ENCODE data around the gene MRPS26. TPM values are rescaled to one million over a fixed set of nuclear protein-coding genes. Genes with fewer than 3 reads are reported as not detected.

Gene MRPS26
- total RNA-seq (2021; ENCODE audit: unreplicated experiment) (84.3 TPM), Bru-seq, nascent RNA (percentile 88 among the genes with signal in this experiment), BruChase-seq, experiment 1, labeled RNA remaining after a 6-hour chase (percentile 93 among the genes with signal in this experiment), BruChase-seq, experiment 2, labeled RNA remaining after a 2-hour chase (percentile 96 among the genes with signal in this experiment)
- polyA plus RNA-seq (2012): 82.6 and 82.7 TPM in 2 replicates
- long read RNA-seq, transcript MRPS26-201 (4 exons, 1,127 nt): major isoform, 133 of 170 reads
- long read RNA-seq, partial matches to known transcripts: 25 of 170 reads
- long read RNA-seq, other reads (novel, unspliced or antisense): 12 of 170 reads

DNA sequence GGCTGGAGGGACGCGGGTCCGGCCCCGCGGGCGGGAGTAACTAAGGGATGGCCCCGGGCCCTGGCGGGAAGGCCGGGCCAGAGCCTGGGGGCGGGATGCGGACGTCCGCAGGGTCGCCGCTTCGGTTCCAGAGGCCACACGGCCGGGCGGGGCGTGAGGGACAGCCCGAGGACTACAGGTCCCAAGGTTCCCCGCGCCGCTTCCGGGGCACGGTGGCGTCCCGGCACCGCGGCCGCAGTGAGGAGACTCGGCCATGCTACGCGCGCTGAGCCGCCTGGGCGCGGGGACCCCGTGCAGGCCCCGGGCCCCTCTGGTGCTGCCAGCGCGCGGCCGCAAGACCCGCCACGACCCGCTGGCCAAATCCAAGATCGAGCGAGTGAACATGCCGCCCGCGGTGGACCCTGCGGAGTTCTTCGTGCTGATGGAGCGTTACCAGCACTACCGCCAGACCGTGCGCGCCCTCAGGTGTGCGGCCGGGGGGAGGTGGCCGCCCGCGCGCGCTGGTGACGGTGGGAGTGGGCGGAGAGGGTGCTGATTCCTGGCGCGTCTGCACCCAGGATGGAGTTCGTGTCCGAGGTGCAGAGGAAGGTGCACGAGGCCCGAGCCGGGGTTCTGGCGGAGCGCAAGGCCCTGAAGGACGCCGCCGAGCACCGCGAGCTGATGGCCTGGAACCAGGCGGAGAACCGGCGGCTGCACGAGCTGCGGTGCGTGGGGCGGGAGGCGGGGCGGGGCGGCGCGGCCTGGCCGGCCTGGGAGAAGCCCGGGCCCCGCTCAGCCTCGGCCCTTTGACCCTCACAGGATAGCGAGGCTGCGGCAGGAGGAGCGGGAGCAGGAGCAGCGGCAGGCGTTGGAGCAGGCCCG lies at the start of gene MRPS26:
Gene MRPS26 (plus strand): TSS at position 237 of the 861 bp plus-strand sequence. CDS start 17 bp downstream, at position 254.
- H3K4me3 ChIP-seq (replicated peaks in 1 of 2; ENCODE audit: low read depth in 1 of 2, low read length in 2 of 2): peak within 1 kb of the TSS; percentile 73 to 97
- ChIA-PET CTCF (interaction anchor here (1.2 kb wide), 1 partner anchor 8 kb away, joined by 6 read pairs; no protein-coding TSS in a partner anchor), POLR2A (no interaction called here), RAD21 (ENCODE audit: low non-redundant PET in 1 of 2, low total read pairs in 2 of 2, uncharacterized antibody in 2 of 2, unreplicated experiment in 2 of 2) (interaction anchor here in 1 of 2 experiments (0.6 kb wide), 1 partner anchor 166 kb away, joined by 6 read pairs; no protein-coding TSS in a partner anchor)
- peak within 1 kb of the TSS; percentile 97 for H3K4me2 ChIP-seq (ENCODE audit: low read length)
- H3K9me3 ChIP-seq (ENCODE audit: control insufficient read depth in 1 of 2, insufficient read depth in 1 of 2, low read depth in 1 of 2, low read length in 2 of 2): no peaks in the 10 kb centered on the region
- ATAC-seq (peak; percentile 94), DNase-seq (ENCODE audit: low read depth, low spot score) (peak; percentile 60)
- H3K27me3 ChIP-seq (ENCODE audit: insufficient read depth, low read length): no peaks in the 10 kb centered on the region
- H3K4me1 ChIP-seq (ENCODE audit: control insufficient read depth in 1 of 2, insufficient read depth in 2 of 2, low read length in 2 of 2): peaks cover 4 to 27% of the 10 kb centered on the region in 2 experiments; a peak in 3 of 4 replicates
- H4K20me1 ChIP-seq (ENCODE audit: insufficient read depth): no peaks in the 10 kb centered on the region
- H3K79me2 ChIP-seq (ENCODE audit: insufficient read depth, low read length): peaks cover 27% of the 10 kb centered on the region
- peak within 1 kb of the TSS; percentile 88 for H3K9ac ChIP-seq (ENCODE audit: low read length)
- peaks cover 5 to 13% of the 10 kb centered on the region in 2 experiments; a peak in 2 of 4 replicates for H3K36me3 ChIP-seq (ENCODE audit: control insufficient read depth in 1 of 2, insufficient read depth in 2 of 2, low read length in 2 of 2)
- BruUV-seq (replicated peaks): no TSS peak
- H3K27ac ChIP-seq (ENCODE audit: low read depth, low read length): peak within 1 kb of the TSS; percentile 87
- H2AFZ ChIP-seq (ENCODE audit: low read depth, low read length, poor library complexity, severe bottlenecking): peak within 1 kb of the TSS; percentile 29
- intact Hi-C loops (cut with micrococcal nuclease): no loop called here
- H3K9me2 ChIP-seq (ENCODE audit: insufficient read depth): no peaks in the 10 kb centered on the region
- TF ChIP-seq POLR2A (IDR thresholded peaks at IDR 0.05; ENCODE audit: borderline replicate concordance, extremely low read depth, insufficient read depth, insufficient read length) (peak; percentile 87), SIN3A (IDR thresholded peaks at IDR 0.05; ENCODE audit: low read depth) (peak; percentile 88), RAD21 (IDR thresholded peaks at IDR 0.05; ENCODE audit: low read depth) (no peak), ZFX (IDR thresholded peaks at IDR 0.05) (peak; percentile 99), ELF1 (IDR thresholded peaks at IDR 0.05; ENCODE audit: borderline replicate concordance, low read depth) (no peak; the same call in 1 of the 2 replicates), SRF (IDR thresholded peaks at IDR 0.05; ENCODE audit: low read depth) (no peak), FOSL1 (IDR thresholded peaks at IDR 0.05; ENCODE audit: low read depth) (no peak), EGR1 (IDR thresholded peaks at IDR 0.05; ENCODE audit: low read depth) (peak; percentile 65), SP1 (IDR thresholded peaks at IDR 0.05; ENCODE audit: low read depth) (no peak), POLR2AphosphoS5 (IDR thresholded peaks at IDR 0.05; ENCODE audit: low read depth, low read length) (peak; percentile 85), JUND (IDR thresholded peaks at IDR 0.05) (no peak), YY1 (IDR thresholded peaks at IDR 0.05; ENCODE audit: extremely low read depth, insufficient replicate concordance, low read depth, low read length) (peak; percentile 76), EZH2 (IDR thresholded peaks at IDR 0.05) (no peak), EZH2phosphoT487 (IDR thresholded peaks at IDR 0.05; ENCODE audit: borderline replicate concordance) (no peak), ZNF274 (IDR thresholded peaks at IDR 0.05; ENCODE audit: low read depth, low read length) (no peak), CBX3 (IDR thresholded peaks at IDR 0.05; ENCODE audit: low read depth) (no peak)
- TF ChIP-seq, protein P1, sequence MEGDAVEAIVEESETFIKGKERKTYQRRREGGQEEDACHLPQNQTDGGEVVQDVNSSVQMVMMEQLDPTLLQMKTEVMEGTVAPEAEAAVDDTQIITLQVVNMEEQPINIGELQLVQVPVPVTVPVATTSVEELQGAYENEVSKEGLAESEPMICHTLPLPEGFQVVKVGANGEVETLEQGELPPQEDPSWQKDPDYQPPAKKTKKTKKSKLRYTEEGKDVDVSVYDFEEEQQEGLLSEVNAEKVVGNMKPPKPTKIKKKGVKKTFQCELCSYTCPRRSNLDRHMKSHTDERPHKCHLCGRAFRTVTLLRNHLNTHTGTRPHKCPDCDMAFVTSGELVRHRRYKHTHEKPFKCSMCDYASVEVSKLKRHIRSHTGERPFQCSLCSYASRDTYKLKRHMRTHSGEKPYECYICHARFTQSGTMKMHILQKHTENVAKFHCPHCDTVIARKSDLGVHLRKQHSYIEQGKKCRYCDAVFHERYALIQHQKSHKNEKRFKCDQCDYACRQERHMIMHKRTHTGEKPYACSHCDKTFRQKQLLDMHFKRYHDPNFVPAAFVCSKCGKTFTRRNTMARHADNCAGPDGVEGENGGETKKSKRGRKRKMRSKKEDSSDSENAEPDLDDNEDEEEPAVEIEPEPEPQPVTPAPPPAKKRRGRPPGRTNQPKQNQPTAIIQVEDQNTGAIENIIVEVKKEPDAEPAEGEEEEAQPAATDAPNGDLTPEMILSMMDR (IDR thresholded peaks at IDR 0.05 in 2 of 3, conservative IDR thresholded peaks at IDR 0.05 in 1 of 3; ENCODE audit: borderline replicate concordance in 1 of 3, insufficient read depth in 1 of 3, low read depth in 2 of 3, low read length in 2 of 3): no peak
- TF ChIP-seq, protein P2, sequence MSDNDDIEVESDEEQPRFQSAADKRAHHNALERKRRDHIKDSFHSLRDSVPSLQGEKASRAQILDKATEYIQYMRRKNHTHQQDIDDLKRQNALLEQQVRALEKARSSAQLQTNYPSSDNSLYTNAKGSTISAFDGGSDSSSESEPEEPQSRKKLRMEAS (IDR thresholded peaks at IDR 0.05): no peak; the same call in 1 of the 2 replicates
- TF ChIP-seq, protein P3, sequence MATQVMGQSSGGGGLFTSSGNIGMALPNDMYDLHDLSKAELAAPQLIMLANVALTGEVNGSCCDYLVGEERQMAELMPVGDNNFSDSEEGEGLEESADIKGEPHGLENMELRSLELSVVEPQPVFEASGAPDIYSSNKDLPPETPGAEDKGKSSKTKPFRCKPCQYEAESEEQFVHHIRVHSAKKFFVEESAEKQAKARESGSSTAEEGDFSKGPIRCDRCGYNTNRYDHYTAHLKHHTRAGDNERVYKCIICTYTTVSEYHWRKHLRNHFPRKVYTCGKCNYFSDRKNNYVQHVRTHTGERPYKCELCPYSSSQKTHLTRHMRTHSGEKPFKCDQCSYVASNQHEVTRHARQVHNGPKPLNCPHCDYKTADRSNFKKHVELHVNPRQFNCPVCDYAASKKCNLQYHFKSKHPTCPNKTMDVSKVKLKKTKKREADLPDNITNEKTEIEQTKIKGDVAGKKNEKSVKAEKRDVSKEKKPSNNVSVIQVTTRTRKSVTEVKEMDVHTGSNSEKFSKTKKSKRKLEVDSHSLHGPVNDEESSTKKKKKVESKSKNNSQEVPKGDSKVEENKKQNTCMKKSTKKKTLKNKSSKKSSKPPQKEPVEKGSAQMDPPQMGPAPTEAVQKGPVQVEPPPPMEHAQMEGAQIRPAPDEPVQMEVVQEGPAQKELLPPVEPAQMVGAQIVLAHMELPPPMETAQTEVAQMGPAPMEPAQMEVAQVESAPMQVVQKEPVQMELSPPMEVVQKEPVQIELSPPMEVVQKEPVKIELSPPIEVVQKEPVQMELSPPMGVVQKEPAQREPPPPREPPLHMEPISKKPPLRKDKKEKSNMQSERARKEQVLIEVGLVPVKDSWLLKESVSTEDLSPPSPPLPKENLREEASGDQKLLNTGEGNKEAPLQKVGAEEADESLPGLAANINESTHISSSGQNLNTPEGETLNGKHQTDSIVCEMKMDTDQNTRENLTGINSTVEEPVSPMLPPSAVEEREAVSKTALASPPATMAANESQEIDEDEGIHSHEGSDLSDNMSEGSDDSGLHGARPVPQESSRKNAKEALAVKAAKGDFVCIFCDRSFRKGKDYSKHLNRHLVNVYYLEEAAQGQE (IDR thresholded peaks at IDR 0.05; ENCODE audit: low read depth): no peak
- TF ChIP-seq, protein P4, sequence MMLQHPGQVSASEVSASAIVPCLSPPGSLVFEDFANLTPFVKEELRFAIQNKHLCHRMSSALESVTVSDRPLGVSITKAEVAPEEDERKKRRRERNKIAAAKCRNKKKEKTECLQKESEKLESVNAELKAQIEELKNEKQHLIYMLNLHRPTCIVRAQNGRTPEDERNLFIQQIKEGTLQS (IDR thresholded peaks at IDR 0.05): no peak

Measured in HCT116 (cell line).